Left renal pelvis (tissue), 4 donors: Measurements from ENCODE around the gene ACSF2. TPM values are rescaled to one million over a fixed set of nuclear protein-coding genes. Genes with fewer than 3 reads are reported as not detected.

Source experiments
- DNase-seq, 4 donors: peaks; one replicate each; pipeline ENCODE4 v3.0.0-alpha.2; 2013; ENCODE audit warnings: low read depth in 4 of 4, low spot score in 3 of 4
- polyA plus RNA-seq, 4 donors: library from polyadenylated mRNA; unstranded; fragments of 120-200 nt; gene quantifications; one replicate each; pipeline ENCODE4 v1.2.1, GENCODE V29; 2013; ENCODE audit not compliant: insufficient read length in 4 of 4

Gene ACSF2
- polyA plus RNA-seq, 4 donors: 37.0 to 108 (median 78.9) TPM

DNA sequence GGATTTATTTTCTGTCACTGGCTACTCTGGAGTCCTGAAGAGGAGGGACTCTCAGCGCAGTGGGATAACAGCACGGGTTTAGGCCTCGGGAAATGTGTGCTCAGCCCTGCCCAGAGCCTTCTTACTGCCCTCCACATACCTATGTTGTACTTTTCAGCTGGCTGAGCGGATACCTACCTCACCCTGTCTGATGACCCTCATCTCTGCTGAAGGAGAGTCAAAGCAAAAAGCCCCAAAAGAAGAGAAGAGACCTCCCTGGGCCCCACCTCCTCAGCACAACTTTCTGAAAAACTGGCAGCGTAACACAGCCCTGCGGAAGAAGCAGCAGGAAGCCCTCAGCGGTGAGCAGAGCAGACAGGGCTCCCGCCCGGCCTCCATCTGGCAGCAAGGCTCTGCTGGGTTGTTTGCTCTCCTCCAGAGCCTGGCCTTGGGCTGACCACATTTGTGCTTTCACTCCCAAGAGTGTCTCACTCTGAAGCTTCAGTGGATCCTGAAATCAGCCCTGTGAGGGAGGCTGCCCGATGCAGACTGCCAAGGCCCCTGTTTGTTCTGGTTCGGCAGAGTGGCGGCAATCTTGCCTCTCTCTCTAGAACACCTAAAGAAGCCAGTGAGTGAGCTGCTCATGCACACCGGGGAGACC lies 92.5 kb downstream of the ACSF2 start:
- no peak for DNase-seq

DNA sequence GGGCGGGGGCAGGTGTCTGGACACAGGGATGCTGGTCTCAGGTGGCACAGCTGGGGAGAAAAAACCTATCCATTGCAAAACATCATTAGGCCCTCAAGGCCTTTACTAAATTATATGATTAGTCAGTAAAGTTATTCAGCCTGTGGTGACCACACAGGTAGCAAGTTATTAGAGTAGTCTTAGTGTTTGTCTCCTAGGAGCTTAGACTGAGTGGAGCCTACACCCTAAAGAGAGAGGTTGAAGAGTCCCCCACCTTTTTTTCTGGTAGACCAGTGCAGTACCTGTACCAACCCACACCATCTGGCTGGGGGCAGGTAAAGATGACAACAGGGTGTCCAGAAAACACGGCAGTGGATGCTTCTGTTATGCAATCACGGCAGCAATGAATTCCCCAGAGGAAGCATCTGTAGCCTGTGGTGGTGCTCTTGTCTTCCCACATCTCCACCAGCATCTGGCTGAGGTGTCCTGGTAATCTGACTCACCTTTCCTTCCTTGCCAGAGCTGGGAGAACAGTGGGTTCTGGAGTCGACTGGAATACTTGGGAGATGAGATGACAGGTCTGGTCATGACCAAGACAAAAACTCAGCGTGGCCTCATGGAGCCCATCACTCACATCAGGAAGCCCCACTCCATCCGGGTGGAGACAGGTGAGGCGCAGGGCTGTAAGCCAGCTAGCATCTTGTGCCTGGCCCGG lies 93.3 kb downstream of the ACSF2 start:
- no peak for DNase-seq

DNA sequence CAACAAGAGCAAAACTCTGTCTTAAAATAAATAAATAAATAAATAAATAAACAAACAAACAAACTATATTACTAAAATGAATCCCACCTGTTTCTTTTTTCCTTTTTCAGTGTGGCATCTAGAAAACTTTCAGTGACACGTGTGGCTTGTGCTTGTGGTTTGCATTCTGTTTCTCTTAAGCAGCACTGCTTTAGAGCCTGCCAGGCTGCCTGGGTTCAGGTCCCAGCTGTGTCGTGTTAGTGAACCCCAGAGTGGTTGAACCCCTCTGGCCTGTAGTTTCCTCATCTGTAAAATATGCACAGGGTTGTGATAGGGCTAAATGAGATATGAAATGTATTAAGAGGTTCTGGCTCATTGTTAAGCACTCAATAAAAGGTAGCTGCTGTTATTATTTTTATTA lies 94.5 kb downstream of the ACSF2 start:
- no peak for DNase-seq

DNA sequence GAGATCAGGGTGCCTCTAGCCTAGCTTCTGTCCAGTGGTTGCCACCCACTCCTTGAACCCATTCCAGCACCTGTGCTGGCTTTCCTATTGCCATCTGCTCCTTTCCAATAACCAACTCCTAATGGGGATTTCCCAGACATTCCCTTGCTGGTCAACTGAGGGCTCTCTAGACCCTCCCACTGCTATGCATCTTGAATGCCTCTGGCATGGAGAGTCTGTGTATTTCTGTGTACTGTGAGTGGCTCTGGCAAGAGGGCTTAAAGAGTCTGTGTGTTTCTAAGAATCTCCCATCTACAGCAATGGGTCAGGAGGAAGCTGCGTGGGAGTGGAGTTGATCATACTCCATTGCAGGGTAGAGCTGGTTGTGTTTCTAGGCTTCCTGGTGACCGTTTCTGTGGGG lies 95.5 kb downstream of the ACSF2 start:
- no peak for DNase-seq

DNA sequence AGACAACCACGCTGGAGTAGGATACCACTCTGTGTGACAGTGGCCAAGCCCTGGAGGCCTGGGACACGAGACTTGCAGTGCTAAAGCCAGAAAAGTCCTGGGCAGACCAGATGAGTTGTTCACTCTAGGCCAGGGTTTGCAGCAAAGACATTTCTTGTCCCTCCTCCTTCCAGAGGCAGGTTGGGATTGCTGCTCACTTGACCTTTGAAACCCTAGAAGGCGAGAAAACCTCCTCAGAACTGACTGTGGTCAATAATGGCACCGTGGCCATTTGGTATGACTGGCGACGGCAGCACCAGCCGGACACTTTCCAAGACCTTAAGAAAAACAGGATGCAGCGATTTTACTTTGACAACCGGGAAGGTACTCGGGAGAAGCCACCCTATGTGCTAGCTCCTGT lies 96.7 kb downstream of the ACSF2 start:
- DNase-seq: no peak

DNA sequence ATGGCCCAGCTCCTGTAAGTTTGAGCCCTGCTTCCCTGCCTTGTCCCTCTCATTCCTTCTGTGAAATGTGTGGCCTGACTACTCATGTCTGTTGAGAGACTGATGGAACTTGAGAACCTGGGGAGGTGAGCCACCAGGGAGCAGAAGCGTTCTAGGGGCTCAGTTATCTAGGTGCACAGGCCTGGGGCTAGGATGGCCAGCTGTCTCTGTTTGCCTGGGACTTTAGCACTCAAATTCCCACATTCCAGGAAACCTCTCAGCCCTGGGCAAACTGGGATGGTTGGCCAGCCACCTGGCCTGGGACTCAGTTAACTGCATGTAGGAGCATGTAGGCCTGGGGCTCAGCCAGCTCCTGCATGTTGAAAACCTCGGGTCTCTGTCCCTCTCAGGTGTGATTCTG lies 97.2 kb downstream of the ACSF2 start:
- DNase-seq: no peak

Other genes with a start within 250 kb of the ACSF2 start
- 1,000 to 10,000 TPM in 1 of 4 donors, 100 to 1,000 TPM in 3; 462 to 7,291 (median 934) TPM for gene COL1A1, start 224.6 kb upstream of the ACSF2 start, polyA plus RNA-seq
- 1 to 10 TPM in 3 of 4 donors, under 1 TPM in 1; 0.66 to 2.9 (median 1.9) TPM for gene TMEM92, start 151.8 kb upstream of the ACSF2 start, polyA plus RNA-seq
- 10 to 100 TPM; 18.2 to 24.5 (median 19.1) TPM for gene XYLT2, start 80.1 kb upstream of the ACSF2 start, polyA plus RNA-seq
- 10 to 100 TPM; 59.8 to 76.3 (median 69.4) TPM for gene MRPL27, start 53.0 kb upstream of the ACSF2 start, polyA plus RNA-seq
- 1 to 10 TPM; 7.3 to 9.2 (median 8.0) TPM for gene EME1, start 53.0 kb upstream of the ACSF2 start, polyA plus RNA-seq
- 10 to 100 TPM; 56.8 to 66.3 (median 64.4) TPM for gene LRRC59, start 28.7 kb upstream of the ACSF2 start, polyA plus RNA-seq
- gene CHAD, start 42.7 kb downstream of the ACSF2 start, polyA plus RNA-seq: 1 to 10 TPM in 3 of 4 donors, under 1 TPM in 1; 0.66 to 3.2 (median 2.8) TPM
- gene RSAD1, start 52.6 kb downstream of the ACSF2 start, polyA plus RNA-seq: 10 to 100 TPM; 31.2 to 64.1 (median 47.1) TPM
- gene MYCBPAP, start 82.2 kb downstream of the ACSF2 start, polyA plus RNA-seq: 1 to 10 TPM; 1.4 to 3.4 (median 2.4) TPM
- 10 to 100 TPM in 2 of 4 donors, 1 to 10 TPM in 2; 1.6 to 16.0 (median 10.0) TPM for gene EPN3, start 106.5 kb downstream of the ACSF2 start, polyA plus RNA-seq
- gene SPATA20, start 121.0 kb downstream of the ACSF2 start, polyA plus RNA-seq: 10 to 100 TPM; 29.4 to 70.4 (median 50.9) TPM
- 10 to 100 TPM in 1 of 4 donors, 1 to 10 TPM in 3; 6.3 to 13.8 (median 7.4) TPM for gene CACNA1G, start 134.5 kb downstream of the ACSF2 start, polyA plus RNA-seq
- gene ABCC3, start 208.7 kb downstream of the ACSF2 start, polyA plus RNA-seq: 10 to 100 TPM in 2 of 4 donors, 1 to 10 TPM in 1, under 1 TPM in 1; 0.63 to 12.2 (median 7.8) TPM